ENCODE data around the gene NEK5.

NEK5 gene

DNA sequence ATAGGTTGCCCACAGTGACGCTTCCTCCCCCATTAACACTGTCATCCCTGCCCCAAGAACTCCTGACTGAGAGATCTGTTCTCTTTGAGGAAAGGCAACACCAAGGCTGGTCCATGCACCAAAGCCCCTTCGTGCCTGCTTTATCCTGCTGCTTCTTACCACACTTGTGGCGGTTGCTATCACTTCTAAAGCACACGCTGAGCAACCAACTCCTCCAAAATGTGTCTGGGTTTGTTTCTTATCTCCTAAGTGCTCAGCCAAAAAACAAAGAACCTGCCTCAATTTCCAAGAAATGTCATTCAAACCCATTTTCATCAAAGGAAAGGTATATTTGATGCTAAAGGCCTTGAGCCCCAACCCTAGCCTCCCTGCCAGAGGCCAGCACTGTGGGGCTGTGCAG lies 132.2 kb downstream of the NEK5 start:
- Mint-ChIP-seq H3K36me3 (ENCODE audit: insufficient read depth) (no peaks in the 10 kb centered on the region), H3K4me3 (no peak overlapping the region), H3K27ac (no peak overlapping the region), H3K9me3 (no peaks in the 10 kb centered on the region), H3K4me1 (ENCODE audit: low read depth in 2 of 2) (peaks cover 0 to 2% of the 10 kb centered on the region in 2 donors), H3K27me3 (peaks cover 35 to 61% of the 10 kb centered on the region in 2 donors)
- no peak for ATAC-seq (replicated peaks)
- DNase-seq = no peak

DNA sequence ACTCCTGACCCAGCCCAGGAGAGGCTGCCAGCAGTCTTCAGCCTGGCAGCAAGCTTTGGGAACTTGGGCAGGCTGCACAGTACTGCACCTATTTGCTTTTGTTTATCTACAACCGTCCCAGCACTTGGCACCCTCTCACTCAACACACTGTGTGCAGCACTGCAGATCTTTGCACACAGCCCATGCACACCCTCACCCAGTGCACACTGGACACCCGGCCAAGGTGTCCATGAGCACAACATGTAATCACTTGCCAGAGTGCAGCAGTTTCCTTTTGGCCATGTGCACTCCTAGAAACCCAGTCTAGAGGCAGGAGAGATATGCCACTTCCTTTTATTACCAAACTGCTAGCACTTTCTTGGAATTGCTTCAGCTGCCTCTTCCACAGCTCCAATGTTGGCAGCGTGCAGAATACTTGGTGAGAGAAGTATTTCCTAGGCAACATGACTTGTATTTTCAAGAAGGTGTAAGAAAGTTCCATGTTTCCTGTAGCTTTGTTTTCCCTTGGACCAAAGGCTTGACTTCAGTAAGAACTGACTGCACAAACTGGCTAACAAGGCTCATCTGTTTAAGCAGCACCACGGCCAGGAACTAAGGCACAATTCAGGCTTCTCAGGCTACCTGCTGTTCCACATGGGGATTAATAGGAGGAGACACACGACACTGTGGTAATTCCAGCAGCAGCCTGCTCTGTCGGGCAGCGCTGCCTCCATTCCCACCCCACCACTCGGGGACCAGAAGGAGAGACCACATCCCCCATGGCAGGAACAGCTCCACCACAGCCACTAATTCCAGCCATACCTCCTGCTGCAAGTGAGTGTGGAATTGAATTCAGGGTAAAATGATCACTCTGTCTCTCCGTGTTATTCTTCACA lies 133.0 kb downstream of the NEK5 start:
- H3K27ac Mint-ChIP-seq = no peak overlapping the region
- no peak for ATAC-seq (replicated peaks)
- peaks cover 0 to 2% of the 10 kb centered on the region in 2 donors for H3K4me1 Mint-ChIP-seq (ENCODE audit: low read depth in 2 of 2)

DNA sequence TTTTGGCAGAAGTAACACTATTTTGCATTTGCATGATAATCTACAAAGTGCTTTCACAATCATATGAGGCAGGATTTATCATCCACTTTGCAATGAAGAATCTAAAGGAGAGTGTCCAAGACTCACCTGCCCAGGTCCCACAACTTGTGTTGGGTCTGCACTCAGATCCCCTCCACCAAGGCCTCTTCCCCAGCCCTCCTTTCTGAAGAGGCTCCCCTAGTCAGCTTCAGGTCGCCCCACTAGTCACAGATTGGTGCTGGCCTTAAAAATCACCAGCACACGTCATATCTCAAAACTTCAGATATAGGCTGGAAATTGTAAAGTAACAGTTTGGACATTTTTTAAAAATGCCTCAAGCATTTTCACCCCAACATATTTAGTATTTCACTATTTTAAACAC lies 135.2 kb downstream of the NEK5 start:
- no peaks in the 10 kb centered on the region for H3K9me3 Mint-ChIP-seq
- ATAC-seq (replicated peaks) = no peak
- no peaks in the 10 kb centered on the region for H3K36me3 Mint-ChIP-seq (ENCODE audit: insufficient read depth)
- peaks cover 17 to 47% of the 10 kb centered on the region in 2 donors for H3K27me3 Mint-ChIP-seq
- DNase-seq = no peak
- H3K4me1 Mint-ChIP-seq (ENCODE audit: low read depth in 2 of 2) = peaks cover 0 to 2% of the 10 kb centered on the region in 2 donors
- no peak overlapping the region for H3K27ac Mint-ChIP-seq
- H3K4me3 Mint-ChIP-seq = no peak overlapping the region

More for the DNA sequence above, 133.0 kb downstream of the NEK5 start:
- peaks cover 29 to 66% of the 10 kb centered on the region in 2 donors for H3K27me3 Mint-ChIP-seq
- no peaks in the 10 kb centered on the region for H3K9me3 Mint-ChIP-seq
- H3K4me3 Mint-ChIP-seq = no peak overlapping the region
- DNase-seq = no peak
- no peaks in the 10 kb centered on the region for H3K36me3 Mint-ChIP-seq (ENCODE audit: insufficient read depth)

DNA sequence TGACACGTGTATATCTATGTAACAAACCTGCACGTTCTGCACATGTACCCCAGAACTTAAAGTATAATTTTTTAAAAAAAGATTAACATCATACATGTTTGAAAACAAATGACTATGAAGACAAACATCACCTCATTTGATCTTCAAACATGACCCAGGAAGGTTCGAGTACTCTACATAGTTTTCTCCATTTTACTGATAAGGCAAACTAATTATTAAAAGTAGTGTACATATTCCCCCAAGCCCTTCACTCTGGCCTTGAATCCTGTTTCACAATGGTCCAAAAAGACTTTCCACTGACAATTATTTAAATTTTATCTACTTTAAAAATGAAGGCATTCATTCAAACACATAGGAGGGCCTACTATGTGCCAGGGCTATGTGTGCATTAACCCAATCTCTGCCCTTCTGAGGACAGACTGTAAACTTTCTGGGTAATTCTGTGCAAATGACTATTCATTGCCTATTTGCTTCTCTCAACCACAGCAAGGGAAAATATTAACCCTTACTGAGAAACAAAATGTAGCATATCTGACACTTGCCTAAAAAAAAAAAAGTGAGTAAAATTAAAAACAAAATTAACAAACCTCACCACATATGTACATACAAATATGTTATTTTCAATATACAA lies 139.8 kb downstream of the NEK5 start:
- Mint-ChIP-seq H3K27ac (no peak overlapping the region), H3K36me3 (ENCODE audit: insufficient read depth) (no peaks in the 10 kb centered on the region)

More for the DNA sequence above, 139.8 kb downstream of the NEK5 start:
- Mint-ChIP-seq H3K9me3 (no peaks in the 10 kb centered on the region), H3K4me1 (ENCODE audit: low read depth in 2 of 2) (no peaks in the 10 kb centered on the region), H3K27me3 (peaks cover 39 to 49% of the 10 kb centered on the region in 2 donors), H3K4me3 (no peak overlapping the region)
- ATAC-seq (replicated peaks) = no peak
- DNase-seq = no peak
